Thoracic aorta (tissue), 2 donors: ENCODE results near the gene PTPN4. TPM values are rescaled to one million over a fixed set of nuclear protein-coding genes. Genes with fewer than 3 reads are reported as not detected.

ENCODE experiments used
- ATAC-seq: fragments of 150-250 bp; one replicate; pipeline ENCODE4 v1.8.0; 2017; ENCODE audit warnings: low read depth; ENCODE audit not compliant: insufficient number of reproducible peaks, low FRiP score
- DNase-seq: peaks from one replicate; pipeline ENCODE4 v3.0.0-alpha.2; 2020; ENCODE audit warnings: low spot score
- H3K27ac ChIP-seq, 2 donors: fragments of 200-600 bp; sonication (generic); 1 replicate in 1 of 2; 2 replicates in 1 of 2; pipeline ENCODE4 v1.5.1; 2016; ENCODE audit warnings: mild to moderate bottlenecking in 2 of 2, moderate library complexity in 2 of 2
- H3K27me3 ChIP-seq: fragments of 200-600 bp; sonication (generic); replicated peaks from 2 replicates; pipeline ENCODE4 v1.6.0; 2016; ENCODE audit warnings: mild to moderate bottlenecking; ENCODE audit not compliant: insufficient read depth
- H3K36me3 ChIP-seq: fragments of 200-600 bp; sonication (generic); one replicate; pipeline ENCODE4 v1.5.1; 2016
- H3K4me1 ChIP-seq, 2 donors: fragments of 200-600 bp; sonication (generic); 1 replicate in 1 of 2; 2 replicates in 1 of 2; pipeline versions ENCODE4 v1.5.1 to v1.6.0; 2016; ENCODE audit warnings: low read depth in 2 of 2, mild to moderate bottlenecking in 1 of 2; ENCODE audit not compliant: control insufficient read depth in 1 of 2
- H3K4me3 ChIP-seq: fragments of 200-600 bp; sonication (generic); 2 replicates; pipeline ENCODE4 v1.5.1; 2016; ENCODE audit warnings: mild to moderate bottlenecking
- H3K9me3 ChIP-seq: fragments of 200-600 bp; sonication (generic); 2 replicates; pipeline ENCODE4 v1.5.1; 2016
- total RNA-seq, 2 donors: library from RNA; depleted of rRNA; stranded (reverse); fragments of >200 nt; gene quantifications; one replicate each; pipeline versions ENCODE4 v1.1.0 to v1.2.3, GENCODE V29; 2016
- TF ChIP-seq, protein P1 (sequence below): fragments of 200-600 bp; sonication (generic); IDR thresholded peaks from one replicate; pipeline ENCODE4 v1.5.1; 2019; ENCODE audit warnings: antibody characterized with exemption

PTPN4 gene
- total RNA-seq, 2 donors from 2014 or later: 18.5 to 43.3 TPM

DNA sequence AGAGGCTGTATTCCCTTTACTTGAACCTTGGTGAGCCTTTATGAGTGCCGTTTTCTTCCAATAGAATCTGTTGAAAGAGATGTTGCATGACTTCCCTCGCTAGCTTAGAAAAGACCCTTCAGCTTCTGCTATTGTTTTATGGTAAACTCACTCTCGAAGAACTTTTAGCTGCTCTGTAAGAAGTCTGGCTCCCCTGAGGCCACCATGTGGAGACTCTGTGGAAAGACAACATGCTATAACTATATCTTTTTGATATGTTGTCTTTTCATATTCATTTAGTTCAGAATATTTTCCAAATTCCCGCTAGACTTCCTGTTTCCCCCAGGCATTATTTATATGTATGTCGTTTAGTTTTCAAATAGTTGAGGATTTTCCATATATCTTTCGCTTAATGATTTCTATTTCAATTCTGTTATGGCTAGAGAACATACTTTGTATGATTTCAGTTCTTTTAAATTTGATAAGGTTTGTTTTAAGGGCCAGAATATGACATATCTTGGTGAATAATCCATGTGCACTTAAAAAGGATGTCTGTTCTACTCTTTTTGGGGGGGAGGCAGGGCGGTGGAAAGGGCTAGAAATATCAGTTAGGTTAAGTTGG is 64.1 kb downstream of the PTPN4 start:
- no peaks in the 10 kb centered on the region for H3K27me3 ChIP-seq
- H3K9me3 ChIP-seq: no peaks in the 10 kb centered on the region
- no peaks in the 10 kb centered on the region for H3K36me3 ChIP-seq
- peaks cover 0 to 2% of the 10 kb centered on the region in 2 donors for H3K4me1 ChIP-seq
- no peak overlapping the region for H3K4me3 ChIP-seq
- ATAC-seq (no peak), DNase-seq (no peak)
- H3K27ac ChIP-seq: no peak overlapping the region
- TF ChIP-seq, protein P1, sequence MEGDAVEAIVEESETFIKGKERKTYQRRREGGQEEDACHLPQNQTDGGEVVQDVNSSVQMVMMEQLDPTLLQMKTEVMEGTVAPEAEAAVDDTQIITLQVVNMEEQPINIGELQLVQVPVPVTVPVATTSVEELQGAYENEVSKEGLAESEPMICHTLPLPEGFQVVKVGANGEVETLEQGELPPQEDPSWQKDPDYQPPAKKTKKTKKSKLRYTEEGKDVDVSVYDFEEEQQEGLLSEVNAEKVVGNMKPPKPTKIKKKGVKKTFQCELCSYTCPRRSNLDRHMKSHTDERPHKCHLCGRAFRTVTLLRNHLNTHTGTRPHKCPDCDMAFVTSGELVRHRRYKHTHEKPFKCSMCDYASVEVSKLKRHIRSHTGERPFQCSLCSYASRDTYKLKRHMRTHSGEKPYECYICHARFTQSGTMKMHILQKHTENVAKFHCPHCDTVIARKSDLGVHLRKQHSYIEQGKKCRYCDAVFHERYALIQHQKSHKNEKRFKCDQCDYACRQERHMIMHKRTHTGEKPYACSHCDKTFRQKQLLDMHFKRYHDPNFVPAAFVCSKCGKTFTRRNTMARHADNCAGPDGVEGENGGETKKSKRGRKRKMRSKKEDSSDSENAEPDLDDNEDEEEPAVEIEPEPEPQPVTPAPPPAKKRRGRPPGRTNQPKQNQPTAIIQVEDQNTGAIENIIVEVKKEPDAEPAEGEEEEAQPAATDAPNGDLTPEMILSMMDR: peak; percentile 56

DNA sequence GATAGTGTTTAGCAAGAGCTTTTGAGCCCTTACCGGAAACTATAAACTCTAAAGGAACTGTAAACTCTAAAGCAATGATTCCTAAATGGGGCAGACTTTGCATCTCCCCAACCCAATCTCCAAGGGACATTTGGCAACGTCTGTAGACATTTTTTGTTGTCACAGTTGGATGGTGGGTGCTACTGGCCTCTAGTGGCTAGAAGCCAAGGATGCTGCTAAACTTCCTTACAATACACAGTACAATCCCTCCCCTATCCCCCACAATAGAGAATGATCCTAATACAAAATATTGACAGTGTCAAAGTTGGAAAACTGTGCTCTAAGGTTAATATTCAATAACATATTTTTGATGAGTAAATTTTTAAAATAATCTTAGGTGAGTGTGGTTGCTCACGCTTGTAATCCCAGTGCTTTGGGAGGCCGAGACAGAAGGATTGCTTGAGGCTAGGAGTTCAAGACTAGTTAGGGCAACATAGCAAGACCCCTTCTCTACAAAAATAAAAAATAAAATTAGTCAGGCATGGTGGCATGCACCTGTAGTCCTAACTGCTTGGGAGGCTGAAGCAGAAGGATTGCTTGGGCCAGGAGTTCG is 66.7 kb downstream of the PTPN4 start:
- TF ChIP-seq, protein P1: no peak
- H3K27me3 ChIP-seq: no peaks in the 10 kb centered on the region
- H3K27ac ChIP-seq: no peak overlapping the region
- DNase-seq (no peak), ATAC-seq (no peak)
- no peaks in the 10 kb centered on the region for H3K36me3 ChIP-seq
- H3K4me3 ChIP-seq: no peak overlapping the region
- no peaks in the 10 kb centered on the region for H3K9me3 ChIP-seq
- H3K4me1 ChIP-seq: peaks cover 0 to 2% of the 10 kb centered on the region in 2 donors

DNA sequence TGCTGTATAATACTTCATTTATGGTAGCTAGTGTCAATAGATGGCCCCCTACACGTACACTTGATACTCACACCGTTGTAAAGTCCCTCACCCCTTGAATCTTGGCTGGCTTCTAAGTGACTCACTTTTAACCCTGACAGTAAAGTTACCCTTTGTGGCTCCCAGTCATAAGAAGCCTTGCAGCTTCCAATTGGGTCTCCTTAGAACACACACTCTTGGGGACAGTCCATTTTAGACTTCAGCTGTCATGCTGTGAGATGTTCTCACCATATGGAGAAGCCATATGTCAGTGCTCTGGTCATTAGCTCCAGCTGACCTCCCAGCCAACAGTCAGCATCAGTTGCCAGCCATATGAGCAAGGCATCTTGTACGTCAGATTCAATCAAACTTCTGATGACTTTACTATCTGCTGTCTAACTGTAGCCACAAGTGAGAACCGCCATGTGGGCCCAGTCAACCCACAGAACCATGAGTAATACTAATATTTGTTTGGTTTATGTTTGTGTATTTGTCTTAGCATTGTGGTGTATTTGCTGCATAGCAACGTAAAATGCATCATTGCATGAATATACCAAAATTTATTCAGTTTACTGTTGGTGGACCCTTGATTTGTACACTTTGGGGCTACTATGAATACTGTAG is 68.3 kb downstream of the PTPN4 start:
- H3K4me1 ChIP-seq: peaks cover 0 to 2% of the 10 kb centered on the region in 2 donors
- DNase-seq (no peak), ATAC-seq (no peak)
- H3K4me3 ChIP-seq: no peak overlapping the region
- H3K27me3 ChIP-seq: no peaks in the 10 kb centered on the region
- no peaks in the 10 kb centered on the region for H3K9me3 ChIP-seq
- H3K27ac ChIP-seq: no peak overlapping the region
- no peaks in the 10 kb centered on the region for H3K36me3 ChIP-seq
- TF ChIP-seq, protein P1: no peak

DNA sequence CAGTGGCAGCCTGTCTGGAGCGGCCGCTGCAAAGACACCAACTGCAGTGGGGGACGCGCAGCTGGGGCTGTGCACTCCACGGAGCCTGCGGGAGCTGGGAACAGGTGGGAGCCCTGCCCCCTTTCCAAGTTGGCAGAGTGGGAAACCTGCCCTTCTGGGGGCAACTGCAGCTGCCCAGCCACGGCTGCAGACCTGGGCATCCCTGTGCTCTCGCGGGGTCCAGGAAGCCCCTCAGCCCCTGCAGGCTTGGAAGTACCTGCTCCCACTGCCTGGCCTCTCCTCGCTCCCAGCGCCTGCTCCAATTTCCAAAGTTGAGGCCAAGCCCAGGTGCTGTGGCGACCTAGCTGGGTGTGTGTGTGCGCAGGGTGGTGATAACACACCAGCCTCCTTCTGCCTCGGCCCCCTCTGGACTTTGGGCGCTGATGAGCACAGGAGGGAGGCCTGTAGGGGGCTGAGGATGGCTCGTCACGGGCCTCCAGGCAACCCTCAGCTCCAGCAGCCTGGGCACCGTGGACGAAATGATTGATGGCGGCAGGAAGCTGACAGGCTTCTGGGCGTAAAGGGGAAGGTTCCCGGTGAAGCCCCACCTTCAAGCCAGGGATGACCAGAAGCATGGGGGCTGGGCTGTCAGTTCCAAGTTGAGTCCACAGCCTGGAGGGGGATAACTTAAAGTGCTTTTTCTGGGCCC is 76.9 kb downstream of the PTPN4 start:
- no peak overlapping the region for H3K4me3 ChIP-seq
- ATAC-seq: no peak
- H3K9me3 ChIP-seq: no peaks in the 10 kb centered on the region
- no peaks in the 10 kb centered on the region for H3K27me3 ChIP-seq
- no peak for DNase-seq
- no peak overlapping the region for H3K27ac ChIP-seq
- H3K36me3 ChIP-seq: no peaks in the 10 kb centered on the region
- no peaks in the 10 kb centered on the region for H3K4me1 ChIP-seq
- TF ChIP-seq, protein P1: no peak

DNA sequence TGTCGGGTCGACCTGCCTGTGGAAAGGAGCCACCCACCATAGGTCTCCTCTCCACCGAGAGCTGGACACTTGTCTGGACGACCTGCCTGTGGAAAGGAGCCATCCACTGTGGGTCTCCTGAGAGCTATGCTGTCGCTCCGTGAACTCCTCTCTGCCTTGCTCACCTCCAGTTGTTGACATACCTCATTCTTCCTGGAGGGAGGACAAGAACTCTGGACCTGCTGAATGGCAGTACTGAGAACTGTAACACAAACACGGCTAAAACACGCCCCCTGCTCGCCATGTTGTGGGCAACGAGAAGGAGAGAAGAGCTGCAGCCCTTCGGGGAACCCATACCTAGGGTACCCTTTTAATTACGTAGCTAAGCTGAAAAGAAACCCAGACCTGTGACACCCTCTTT is 77.6 kb downstream of the PTPN4 start:
- H3K27ac ChIP-seq: no peak overlapping the region
- no peak for ATAC-seq
- no peaks in the 10 kb centered on the region for H3K27me3 ChIP-seq
- H3K36me3 ChIP-seq: no peaks in the 10 kb centered on the region
- TF ChIP-seq, protein P1: no peak
- no peak overlapping the region for H3K4me3 ChIP-seq
- H3K4me1 ChIP-seq: no peaks in the 10 kb centered on the region
- no peak for DNase-seq
- no peaks in the 10 kb centered on the region for H3K9me3 ChIP-seq
